GM19438 (cell line): ENCODE measurements around the gene FAM53B.
"Not testable (repeated sequence)": the region's sequence is repeated elsewhere in the genome, so short reads cannot be mapped to it uniquely, and the experiment has no call there.

Experiments used
- ATAC-seq: cut with Tn5 transposase; IDR thresholded peaks from one replicate; pipeline ENCODE4 v1.9.1; 2021; ENCODE audit warnings: low read depth; ENCODE audit not compliant: unreplicated experiment

The FAM53B gene, protein sequence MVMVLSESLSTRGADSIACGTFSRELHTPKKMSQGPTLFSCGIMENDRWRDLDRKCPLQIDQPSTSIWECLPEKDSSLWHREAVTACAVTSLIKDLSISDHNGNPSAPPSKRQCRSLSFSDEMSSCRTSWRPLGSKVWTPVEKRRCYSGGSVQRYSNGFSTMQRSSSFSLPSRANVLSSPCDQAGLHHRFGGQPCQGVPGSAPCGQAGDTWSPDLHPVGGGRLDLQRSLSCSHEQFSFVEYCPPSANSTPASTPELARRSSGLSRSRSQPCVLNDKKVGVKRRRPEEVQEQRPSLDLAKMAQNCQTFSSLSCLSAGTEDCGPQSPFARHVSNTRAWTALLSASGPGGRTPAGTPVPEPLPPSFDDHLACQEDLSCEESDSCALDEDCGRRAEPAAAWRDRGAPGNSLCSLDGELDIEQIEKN

DNA sequence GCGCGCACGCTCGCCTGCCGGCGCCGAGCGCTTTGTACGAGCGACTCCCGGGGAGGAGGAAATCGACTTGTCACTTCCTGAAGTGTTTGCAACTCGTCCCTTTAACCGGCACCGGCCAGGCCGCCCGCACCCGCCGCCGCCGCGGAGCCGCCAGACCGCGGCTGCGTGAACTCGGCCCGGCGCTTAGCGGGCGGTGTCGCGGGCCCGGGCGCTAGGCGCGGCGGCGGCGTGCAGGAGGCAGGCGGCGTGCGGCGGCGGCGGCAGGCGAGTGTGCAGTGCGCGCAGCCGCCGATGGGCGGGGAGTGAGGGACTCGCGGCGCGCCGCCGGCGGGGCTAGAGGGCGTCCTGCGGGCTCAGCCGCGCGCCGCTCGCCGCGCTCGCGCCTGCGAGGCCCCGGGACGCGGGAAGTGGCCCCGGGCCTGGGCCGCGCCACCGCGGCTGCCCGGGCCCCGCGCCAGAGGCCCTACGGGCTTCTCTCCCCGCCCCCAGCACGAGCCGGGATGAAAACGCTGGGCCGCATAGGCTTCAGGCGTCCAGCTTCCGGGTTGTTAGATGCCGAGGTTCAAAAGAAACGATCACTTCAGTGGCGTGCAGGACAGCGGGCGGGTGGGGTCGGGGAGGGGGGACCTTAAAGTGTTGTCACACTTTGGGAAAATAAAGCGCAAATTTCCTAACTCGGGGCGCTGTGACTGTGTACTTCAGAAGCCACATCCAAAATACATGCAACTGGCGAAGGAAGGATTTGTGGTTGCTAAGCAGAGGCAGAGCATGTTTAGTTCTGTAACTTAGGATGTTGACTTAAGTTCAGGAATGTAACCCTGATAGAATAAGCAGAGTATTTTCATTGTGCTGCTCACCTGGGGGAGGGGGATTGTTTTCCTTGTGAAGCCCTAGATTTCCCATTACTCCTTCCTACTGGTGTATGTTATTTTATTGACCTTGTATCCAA lies at the start of gene FAM53B:
Gene FAM53B, minus strand, starts transcription at position 277 of the 949 bp plus-strand sequence. CDS start 37,665 bp downstream, outside the sequence.
- peak; percentile 61 for ATAC-seq

DNA sequence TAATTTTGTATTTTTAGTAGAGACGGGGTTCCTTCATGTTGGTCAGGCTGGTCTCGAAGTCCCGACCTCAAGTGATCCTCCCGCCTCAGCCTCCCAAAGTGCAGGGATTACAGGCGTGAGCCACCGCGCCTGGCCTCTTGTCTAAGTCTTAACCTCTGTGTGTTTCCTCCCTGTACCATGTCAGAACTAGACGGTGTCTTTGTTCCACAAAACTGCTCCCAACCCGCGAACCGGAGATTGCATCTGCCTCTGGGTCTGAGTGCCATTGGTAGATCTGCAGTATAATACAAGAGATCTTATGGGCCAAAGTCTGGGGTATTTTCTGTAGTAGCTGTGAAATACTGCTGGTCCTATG lies 48.8 kb upstream of the FAM53B start:
- ATAC-seq, result no peak

DNA sequence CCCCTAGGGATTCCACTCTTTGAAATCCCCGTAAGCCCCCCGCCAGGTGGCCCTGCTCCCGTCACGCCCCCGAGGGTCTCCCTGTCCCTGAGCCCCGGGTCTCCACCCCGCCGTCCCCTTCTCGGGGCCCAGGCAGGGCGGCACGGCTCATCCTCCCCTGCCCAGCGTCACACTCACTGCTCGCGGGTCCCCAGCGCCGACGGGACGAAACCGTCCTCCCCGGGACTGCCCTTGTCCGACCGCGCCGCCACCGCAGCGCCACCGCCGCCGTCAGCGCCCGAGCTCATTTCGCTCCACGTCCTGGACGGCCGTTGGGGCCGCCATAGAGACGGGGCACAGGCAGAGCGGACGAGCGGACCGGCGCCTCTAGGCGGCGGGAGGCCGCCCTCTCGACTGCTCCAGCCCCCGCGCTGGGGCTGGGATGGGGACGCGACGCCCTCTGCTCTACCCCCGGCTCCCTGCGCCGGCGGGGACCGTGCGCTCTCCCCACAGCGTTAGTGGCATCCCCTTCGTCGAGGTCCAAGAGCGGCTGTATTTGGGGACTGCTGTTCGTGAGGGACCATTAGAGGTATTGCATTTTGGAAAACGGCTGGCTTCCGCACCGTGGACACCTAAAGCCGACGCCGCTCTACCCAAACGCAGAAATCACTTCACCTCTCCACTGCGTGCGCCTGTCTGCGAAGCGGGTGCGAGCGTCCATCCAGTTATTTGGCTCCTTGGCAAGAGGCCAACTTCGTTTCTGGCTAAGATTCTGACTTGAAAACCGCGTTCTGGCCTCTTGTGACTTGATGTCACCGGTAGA lies 47.6 kb upstream of the FAM53B start, which contains the start of gene EEF1AKMT2:
Gene EEF1AKMT2, minus strand, starts transcription at position 341 of the 802 bp plus-strand sequence. Its CDS starts 54 bp downstream, at position 287.
- ATAC-seq, result peak; percentile 83

GRCh38 chr10:124782900-124783299 lies 38.7 kb upstream of the FAM53B start:
- not testable (repeated sequence) for ATAC-seq

GRCh38 chr10:124768791-124769190 lies 24.6 kb upstream of the FAM53B start:
- no peak for ATAC-seq

DNA sequence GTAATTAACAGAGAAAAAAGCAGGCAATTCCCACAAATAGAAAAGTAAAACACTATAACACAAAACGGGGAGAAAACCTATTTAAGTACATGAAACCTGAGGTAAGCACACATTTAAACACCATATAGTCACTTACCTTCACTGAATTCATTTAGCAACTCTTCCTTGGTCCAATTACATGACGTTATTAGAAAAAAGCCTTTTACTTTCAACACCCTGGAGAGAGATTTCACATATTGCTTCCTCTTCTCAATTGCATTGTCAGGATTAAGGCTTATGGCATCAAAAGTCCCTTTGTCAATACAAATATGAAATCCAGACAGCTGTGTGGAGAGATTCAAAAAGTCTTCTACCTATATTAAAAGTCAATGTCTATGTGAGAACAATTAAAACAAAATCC lies 21.1 kb upstream of the FAM53B start:
- no peak for ATAC-seq

- ATAC-seq, result no peak
These were observed 19.1 kb upstream of the FAM53B start for GRCh38 chr10:124763267-124763666.

DNA sequence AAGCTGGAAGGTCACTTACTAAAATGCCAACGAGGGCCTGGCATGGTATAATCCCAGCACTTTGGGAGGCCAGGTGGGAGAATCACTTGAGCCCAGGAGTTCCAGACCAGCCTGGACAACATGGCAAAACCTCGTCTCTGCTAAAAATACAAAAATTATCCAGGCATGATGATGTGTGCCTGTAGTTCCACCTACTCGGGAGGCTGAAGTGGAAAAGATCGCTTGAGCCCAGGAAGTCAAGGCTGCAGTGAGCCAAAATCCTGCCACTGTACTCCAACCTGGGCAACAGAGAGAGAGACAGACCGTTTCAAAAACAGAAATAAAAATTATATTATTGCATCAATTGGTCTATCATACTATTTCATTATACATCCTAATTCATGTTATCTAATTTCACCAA lies 18.1 kb upstream of the FAM53B start:
- ATAC-seq, result no peak

GRCh38 chr10:124756156-124756903 lies 12.2 kb upstream of the FAM53B start:
- no peak for ATAC-seq

- no peak for ATAC-seq
These were observed 11.4 kb upstream of the FAM53B start for GRCh38 chr10:124755581-124755980.

DNA sequence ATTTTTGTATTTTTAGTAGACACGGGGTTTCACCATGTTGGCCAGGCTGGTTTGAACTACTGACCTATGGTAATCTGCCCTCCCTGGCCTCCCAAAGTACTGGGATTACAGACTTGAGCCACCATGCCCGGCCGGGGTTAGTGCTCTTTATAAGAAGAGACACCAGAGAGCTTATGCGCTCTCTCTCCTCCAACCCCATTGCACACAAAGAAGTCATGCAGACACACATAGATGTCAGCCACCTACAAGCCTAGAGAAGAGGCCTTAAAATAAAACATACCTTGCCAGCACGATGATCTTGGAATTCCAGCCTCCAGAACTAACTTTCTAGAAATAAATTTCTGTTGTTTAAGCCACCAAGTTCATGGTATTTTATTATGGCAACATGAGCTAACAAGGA lies 10.0 kb upstream of the FAM53B start:
- no peak for ATAC-seq

DNA sequence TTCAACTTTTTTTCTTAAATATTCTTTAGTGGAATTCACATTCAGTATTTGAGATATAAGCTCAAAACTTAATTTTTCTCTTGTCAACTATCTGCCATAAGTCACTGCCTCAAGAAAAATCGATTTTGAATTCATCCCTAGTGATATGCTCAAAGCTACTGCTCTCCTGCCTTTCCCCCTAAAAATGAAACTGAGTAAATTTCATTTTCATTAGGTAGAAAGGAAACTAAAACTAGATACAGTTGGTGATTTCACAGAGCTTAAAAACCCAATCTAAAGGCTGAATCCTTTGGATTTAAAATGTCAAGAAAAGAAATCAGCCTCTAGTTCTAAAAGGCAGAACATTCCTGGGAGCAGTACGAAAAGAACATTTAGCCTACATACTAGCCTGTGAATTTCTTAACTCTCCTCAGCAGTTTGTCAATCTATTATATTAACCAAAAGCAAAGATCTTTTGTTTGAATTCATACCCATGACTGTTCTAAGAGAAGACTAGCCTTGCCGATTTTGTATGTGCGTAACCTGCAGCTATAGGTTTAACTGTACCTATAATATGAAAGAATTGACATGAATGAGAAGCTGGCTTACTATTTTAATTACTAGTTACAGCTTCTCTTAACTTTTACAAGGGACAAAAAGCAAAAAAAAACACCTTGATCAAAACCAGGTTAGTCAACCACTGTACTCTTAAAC lies 4.9 kb upstream of the FAM53B start:
- no peak for ATAC-seq

DNA sequence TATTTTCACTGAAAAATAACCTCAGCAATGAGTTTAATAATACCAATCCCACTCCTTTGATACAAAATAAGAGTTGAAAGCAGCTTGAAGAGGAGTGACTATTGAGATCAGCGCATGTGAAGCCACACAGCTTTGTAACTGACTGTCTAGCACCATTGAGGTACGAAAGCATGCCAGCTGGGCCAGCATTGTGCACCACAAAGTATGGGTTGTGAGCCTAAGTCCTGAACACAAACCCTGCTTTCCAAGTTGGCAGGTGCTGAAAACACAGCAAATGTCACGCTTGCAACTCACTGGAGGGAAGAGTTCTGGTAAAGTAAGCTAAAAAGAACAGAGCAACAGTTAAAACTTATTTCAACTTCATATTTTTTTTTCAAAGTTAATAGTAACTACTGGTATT lies 4.0 kb upstream of the FAM53B start:
- ATAC-seq, result no peak

- ATAC-seq, result no peak
These were observed 3.6 kb upstream of the FAM53B start for GRCh38 chr10:124747745-124748144.

- ATAC-seq, result no peak
These were observed 2.8 kb upstream of the FAM53B start for GRCh38 chr10:124746992-124747391.

DNA sequence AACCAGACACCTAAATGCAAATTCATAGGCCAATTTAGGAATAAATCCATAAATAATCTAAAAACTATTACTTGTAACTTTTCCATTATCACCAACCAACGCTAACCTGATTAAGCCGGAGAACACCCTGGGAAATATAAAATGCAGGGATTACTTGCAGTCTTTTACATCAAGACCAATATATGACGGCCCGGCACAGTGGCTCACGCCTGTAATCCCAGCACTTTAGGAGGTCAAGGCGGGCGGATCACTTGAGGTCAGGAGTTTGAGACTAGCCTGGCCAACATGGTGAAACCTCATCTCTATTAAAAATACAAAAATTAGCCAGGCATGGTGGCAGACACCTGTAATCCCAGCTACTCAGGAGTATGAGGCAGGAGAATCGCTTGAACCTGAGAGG lies 2.3 kb upstream of the FAM53B start:
- ATAC-seq, result not testable (repeated sequence)

DNA sequence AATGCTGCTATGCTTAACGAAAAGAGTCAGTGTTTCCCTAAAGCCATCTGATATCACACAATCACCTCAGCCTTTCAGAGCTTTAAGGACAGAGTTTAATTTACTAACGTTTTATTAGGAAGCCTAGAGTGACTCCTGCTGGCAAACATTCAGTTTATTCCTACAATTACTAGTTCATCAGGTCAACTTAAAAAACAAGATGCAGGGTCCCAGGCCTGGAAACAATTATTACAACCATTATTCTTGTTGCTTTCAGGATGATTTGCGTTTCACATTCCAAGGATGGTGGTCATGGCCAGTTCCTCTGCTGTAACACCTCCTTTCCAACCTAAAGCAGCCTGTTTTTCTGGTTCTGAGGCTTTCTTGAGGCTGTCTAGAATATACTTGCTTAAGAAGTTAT lies 1.5 kb upstream of the FAM53B start:
- ATAC-seq, result no peak

- ATAC-seq, result no peak
These were observed 1.1 kb upstream of the FAM53B start for GRCh38 chr10:124745252-124745651.
